COR-L47 (cell line): Measurements from ENCODE around the gene SLC29A1.

ENCODE experiments used
- DNase-seq: peaks from one replicate; lab custom pipeline; 2025; lab: John Stamatoyannopoulos, UW

The SLC29A1 gene

DNA sequence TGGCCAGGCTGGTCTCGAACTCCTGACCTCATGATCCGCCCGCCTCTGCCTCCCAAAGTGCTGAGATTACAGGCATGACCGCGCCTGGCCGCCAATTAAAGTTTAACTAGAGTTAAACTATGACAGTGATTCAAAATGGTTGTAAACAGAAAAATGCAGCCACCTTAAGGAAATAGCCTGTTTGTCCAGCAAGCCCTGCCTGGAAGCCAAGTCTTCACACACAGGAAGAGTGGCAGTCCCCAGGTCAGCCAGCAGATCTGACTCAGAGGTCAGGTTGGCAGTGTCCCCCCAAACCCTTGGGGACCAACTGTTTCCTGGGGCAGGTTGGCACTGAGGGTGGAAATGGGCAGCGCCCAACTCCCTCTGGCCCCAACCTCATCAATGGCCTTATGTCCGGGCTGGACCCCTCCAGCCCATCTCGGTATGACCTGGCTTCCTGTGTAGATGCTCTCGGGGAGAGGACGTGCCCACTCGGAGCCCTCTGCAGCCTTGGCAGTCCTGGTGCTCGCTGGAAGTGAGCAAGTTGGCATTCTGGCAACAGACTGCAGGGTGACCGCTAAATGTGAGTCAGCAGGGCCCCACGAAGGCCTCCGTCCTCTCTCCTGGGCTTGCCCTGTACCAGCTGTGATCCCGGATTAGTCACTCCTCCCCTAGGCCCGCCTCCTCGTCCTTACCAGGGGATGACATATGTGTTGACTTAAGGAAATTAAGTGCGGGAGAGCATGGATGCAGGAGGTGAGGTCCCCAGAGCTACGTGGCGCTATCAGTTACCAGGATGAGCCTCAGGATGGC, 13.8 kb downstream of the SLC29A1 start:
- DNase-seq, result peak; percentile 69

DNA sequence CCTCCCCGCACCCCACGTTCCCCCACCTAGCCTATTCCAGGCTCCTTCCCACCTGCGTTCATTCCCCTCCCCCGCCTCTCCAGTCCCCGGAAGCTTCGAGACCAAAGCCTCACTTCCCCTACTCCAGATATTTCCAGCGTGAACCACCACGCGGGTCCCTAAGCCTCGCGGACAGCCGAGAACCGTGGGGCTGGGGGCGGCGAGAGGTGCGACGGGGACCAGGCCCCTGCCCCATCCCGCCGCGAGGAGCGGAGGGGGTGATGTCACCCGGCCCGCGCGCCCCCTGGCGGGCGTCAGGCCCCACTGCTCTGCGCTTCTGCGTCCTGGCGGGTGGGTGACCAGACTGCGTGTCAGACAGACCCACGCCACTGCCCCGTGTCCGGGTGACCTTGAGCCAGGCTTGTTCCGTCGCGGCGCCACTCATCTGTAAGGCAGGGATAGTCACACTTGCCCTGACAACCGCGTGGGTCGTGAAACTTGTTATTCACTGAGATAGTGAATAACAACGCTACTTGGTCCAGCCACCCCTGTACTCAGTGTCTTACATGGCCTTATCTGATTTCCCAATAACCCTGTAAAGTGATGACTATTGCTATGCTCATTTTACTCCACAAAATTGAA, 14.5 kb downstream of the SLC29A1 start:
- DNase-seq, result peak; percentile 56

DNA sequence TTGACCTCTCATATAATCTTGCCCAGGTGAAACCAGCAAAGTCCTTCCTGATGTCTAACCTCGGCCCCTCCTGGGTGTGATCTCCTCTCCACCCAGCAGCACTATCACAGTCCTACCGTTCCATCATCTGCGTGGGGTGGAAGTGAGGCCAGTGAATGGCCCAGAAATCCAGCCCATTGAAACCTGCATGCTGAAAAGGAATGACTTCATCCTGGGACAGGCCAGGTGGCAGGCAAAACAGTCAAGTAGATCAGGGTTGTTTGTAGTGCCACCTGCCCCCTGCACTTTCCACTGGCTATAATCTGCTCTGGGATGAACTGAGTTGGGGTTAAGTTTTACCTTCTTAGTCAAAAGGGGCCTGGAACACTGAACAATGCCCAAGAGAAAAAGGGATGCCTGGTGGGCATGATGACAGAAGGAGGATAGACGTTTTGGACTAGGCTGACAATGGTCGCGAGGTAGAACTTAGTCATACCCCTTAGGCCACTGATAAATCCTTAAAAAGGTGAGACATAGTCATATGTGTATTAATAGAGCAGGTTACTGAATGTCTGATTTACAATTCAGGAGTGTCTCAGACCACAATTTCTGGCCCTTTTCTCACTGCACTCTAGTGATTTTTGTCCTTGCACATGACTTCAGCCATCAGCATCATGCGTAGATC, 15.4 kb downstream of the SLC29A1 start:
- no peak for DNase-seq

DNA sequence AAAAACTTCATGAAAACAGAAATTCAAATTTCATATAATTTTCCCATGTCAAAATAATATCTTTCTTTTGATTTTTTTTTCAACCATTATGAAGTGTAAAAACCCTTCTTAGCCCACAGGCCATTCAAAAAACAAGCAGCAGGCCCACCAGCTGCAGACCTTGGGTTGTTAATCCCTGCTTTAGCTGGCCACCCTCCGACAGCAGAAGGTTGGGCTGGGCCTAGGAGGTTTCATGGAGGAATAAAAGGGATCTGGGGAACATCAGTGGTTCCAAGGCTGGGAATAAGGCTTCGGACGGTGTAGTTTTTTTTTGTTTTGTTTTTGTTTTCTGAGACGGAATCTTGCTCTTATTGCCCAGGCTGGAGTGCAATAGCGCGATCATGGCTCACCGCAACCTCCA, 19.9 kb downstream of the SLC29A1 start:
- DNase-seq, result no peak

DNA sequence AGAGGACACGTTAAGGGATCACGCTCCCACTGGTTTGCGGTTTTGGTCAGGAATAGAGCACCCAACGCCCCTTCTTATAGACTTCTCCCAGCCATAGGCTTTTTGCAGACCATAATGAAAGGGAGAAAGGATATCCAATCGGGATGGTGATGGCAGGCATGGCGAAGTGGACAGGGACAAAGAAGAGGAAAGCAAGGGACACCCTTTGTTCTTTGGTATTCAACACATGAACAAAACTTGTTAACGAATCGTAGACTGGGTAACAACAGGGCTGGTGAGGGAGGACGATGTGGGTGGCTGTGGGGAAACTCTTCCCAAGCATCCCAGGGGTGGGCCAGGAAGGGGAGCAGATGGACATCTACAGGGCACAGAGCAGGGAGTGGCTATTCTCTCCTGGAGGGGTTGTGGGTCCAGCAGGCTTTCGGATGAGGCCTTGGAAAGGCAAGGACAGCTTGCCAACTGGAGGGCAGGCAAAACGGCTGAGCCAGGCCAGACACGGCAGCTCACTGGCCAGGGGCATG, 22.1 kb downstream of the SLC29A1 start:
- DNase-seq, result no peak

DNA sequence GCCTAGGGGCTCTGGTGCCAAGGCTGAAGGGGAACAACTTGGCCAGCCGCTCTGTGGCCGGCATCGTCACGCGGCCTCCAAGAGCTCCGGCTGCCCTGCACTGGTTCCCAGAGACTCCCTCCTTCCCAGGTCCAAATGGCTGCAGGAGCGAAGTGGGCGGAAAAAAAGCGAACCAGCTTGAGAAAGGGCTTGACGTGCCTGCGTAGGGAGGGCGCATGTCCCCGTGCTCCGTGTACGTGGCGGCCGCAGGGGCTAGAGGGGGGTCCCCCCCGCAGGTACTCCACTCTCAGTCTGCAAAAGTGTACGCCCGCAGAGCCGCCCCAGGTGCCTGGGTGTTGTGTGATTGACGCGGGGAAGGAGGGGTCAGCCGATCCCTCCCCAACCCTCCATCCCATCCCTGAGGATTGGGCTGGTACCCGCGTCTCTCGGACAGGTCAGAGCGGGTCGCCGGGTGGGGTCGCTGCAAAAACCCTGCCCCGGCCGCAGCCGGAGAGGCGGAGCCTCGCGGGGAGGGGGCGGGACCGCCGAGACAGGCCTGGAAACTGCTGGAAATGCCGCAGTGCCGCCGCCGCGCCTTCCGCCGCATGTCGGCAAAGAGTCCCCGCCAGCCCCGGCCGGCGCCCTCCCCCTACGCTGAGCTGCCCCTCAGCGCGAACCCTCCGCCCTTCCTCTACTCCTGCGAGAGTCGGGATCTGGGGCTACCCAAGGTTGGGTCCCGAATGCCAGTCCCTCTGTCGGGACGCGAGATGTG, 22.7 kb downstream of the SLC29A1 start:
- DNase-seq, result peak; percentile 56

DNA sequence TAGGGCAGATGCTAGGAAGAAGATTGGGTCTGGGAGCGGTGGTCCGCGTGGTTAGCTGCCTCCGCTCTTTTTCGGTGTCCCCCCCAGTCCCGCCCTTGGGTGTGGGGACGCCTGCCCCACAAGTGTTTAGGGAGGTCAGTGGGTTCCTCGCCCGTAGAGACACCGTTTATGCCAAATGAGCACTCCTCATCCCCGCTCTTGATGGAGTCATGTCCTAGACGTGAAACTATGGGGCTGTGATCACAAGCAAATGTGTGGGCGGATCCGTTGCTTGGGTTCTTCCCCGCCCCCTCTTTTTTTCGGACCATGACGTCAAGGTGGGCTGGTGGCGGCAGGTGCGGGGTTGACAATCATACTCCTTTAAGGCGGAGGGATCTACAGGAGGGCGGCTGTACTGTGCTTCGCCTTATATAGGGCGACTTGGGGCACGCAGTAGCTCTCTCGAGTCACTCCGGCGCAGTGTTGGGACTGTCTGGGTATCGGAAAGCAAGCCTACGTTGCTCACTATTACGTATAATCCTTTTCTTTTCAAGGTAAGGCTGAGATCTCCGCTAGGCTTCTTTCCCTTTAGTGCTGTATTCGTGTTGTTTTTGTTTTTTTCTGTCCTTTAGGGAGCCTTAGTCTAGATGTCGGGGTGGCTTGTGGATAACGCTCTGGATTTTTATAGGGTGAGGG, 23.4 kb downstream of the SLC29A1 start, which contains the start of gene HSP90AB1:
Gene HSP90AB1, plus strand, starts transcription at position 439 of the 675 bp plus-strand sequence. CDS start 1,529 bp downstream, outside the sequence.
- peak; percentile 97 for DNase-seq

DNA sequence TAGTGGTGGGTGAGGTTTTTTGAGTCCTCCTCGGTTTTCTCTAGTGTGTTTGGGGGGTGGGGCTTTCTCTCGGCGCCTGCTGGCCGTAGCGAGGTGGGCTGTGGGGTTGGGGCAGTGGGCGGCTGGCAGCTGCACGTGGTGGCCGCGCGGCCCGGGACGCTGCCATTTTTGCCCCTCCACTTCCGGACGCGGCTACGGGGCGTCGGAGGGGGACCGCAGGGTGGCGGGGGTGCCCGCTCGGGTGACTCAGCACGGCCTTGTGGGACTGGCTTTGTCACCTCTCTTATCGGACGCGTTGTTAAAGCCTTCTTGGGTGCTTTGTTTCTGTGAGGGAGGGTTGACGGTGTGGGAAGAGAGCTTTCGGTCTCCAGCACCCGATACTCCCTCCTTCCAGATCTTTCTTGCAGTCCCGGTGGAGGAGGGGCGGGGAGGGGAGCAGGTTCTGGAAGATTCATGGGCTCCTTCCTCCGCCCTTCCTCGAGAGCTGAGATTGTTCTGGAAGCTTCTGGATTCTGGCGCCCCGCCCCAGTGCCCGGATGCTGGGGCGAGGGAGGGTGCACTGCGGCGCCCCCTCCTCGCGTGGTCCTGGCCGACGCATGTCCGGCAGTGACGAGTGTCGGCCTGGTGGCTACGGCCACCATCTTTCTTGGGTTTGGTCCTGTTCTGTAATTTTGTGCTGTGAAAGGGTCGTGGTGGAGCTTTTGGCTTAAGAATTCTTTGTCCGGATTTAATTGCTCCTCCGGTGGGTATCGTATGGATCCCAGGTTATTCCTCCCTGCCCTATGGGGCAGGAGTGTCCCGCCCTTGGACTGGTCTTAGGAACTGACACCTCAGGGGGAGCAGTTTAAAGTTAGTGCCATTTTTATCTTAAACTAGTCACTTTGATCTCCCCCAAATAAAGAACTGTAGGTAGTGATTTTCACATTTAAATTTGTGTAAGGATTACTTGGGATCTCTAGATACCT, 24.2 kb downstream of the SLC29A1 start:
- peak; percentile 61 for DNase-seq

DNA sequence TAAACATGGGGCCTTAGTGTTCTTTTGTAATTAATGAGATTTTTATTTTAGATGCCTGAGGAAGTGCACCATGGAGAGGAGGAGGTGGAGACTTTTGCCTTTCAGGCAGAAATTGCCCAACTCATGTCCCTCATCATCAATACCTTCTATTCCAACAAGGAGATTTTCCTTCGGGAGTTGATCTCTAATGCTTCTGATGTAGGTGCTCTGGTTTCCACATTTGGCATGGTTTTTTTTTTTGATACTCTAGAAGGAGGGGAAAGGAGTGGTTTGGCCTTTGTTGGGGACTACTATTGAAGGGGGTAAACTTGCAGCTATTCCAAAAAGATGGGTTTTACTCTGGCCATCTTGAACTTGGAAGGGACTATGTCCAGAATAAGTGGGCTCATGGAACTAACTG, 25.2 kb downstream of the SLC29A1 start:
- no peak for DNase-seq

DNA sequence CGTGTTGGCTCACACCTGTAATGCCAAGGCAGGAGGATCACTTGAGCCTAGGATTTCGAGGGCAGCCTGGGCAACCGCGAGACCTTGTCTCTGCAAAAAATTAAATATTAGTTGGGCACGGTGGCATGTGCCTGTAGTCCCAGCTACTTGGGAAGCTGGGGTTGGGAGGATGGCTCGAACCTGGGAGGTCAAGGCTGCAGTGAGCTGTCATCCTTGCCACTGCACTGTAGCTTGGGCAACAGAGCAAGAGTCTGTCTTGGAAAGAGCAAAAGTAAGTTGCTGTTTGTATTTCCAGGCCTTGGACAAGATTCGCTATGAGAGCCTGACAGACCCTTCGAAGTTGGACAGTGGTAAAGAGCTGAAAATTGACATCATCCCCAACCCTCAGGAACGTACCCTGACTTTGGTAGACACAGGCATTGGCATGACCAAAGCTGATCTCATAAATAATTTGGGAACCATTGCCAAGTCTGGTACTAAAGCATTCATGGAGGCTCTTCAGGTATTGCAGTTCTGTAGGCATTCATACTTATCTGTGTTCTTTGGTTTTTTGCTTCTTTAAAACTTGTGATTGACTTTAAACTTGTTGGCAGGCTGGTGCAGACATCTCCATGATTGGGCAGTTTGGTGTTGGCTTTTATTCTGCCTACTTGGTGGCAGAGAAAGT, 25.8 kb downstream of the SLC29A1 start:
- no peak for DNase-seq

DNA sequence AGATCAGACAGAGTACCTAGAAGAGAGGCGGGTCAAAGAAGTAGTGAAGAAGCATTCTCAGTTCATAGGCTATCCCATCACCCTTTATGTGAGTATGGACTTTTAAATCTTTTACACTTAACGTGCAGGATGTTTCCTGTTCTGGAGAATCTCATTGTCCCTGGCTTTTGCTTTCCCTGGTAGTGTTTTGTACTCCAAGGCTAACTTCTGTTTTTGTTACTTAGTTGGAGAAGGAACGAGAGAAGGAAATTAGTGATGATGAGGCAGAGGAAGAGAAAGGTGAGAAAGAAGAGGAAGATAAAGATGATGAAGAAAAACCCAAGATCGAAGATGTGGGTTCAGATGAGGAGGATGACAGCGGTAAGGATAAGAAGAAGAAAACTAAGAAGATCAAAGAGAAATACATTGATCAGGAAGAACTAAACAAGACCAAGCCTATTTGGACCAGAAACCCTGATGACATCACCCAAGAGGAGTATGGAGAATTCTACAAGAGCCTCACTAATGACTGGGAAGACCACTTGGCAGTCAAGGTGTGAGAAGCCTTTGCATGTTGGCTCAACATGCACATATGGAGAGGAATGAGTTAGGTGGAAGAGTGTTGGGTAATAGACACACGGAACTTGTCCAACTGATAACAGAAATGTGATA, 26.8 kb downstream of the SLC29A1 start:
- DNase-seq, result no peak

DNA sequence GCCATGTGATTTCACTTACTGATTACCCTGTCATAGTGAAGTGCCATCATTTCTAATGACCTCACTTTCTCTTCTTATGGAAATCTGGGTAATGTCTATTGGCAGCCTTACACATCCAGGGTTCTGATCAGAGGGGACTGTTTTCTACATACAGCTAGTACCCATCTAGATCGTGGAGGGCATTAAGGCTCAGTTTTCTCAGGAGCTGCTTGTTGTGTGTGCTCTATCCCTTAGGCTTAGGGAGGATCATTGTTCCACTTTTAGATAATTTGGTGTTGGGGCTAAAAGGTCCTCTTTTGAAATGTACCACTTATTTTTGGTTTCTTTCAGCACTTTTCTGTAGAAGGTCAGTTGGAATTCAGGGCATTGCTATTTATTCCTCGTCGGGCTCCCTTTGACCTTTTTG, 27.3 kb downstream of the SLC29A1 start:
- no peak for DNase-seq

DNA sequence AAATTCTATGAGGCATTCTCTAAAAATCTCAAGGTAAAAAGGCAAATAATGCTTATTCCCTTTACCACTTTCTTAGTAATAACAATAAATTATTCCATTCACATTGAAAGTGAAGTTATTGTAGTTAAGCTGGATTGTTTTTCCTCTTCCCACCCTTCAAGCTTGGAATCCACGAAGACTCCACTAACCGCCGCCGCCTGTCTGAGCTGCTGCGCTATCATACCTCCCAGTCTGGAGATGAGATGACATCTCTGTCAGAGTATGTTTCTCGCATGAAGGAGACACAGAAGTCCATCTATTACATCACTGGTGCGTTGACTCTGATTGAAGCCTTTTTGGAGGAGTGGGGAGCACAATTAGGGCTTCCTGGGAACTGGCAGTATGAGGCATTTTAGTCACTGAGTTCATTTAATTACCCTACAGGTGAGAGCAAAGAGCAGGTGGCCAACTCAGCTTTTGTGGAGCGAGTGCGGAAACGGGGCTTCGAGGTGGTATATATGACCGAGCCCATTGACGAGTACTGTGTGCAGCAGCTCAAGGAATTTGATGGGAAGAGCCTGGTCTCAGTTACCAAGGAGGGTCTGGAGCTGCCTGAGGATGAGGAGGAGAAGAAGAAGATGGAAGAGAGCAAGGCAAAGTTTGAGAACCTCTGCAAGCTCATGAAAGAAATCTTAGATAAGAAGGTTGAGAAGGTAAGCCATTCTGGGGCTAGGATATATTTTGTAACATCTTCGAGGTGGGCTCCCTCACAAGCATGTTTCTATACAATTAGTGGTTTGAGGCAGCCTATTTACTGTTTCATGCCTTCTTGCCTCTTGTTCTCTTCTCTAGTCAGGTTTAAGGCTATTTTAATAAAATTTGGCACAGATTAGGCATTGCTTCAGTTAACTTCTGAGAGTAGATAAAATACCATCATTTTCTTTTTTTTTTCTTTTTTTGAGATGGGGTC, 28.5 kb downstream of the SLC29A1 start:
- DNase-seq, result no peak

DNA sequence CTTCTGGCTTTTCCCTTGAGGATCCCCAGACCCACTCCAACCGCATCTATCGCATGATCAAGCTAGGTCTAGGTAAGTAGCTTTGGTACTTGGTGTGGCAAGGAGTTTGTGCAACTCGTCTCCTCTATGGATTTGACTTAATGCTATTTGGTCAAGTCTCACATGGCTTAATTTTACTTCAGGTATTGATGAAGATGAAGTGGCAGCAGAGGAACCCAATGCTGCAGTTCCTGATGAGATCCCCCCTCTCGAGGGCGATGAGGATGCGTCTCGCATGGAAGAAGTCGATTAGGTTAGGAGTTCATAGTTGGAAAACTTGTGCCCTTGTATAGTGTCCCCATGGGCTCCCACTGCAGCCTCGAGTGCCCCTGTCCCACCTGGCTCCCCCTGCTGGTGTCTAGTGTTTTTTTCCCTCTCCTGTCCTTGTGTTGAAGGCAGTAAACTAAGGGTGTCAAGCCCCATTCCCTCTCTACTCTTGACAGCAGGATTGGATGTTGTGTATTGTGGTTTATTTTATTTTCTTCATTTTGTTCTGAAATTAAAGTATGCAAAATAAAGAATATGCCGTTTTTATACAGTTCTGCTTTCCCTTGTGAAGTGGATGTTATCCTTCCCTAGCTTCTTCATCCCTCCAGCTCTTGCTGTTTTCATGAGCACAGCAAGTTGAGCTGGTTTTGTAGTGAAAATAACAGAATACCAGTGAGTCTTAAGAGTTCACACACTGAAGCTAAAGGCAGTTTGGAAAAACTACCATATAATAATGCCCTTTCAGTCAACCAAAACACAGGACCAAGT, 30.1 kb downstream of the SLC29A1 start:
- DNase-seq, result peak; percentile 19

DNA sequence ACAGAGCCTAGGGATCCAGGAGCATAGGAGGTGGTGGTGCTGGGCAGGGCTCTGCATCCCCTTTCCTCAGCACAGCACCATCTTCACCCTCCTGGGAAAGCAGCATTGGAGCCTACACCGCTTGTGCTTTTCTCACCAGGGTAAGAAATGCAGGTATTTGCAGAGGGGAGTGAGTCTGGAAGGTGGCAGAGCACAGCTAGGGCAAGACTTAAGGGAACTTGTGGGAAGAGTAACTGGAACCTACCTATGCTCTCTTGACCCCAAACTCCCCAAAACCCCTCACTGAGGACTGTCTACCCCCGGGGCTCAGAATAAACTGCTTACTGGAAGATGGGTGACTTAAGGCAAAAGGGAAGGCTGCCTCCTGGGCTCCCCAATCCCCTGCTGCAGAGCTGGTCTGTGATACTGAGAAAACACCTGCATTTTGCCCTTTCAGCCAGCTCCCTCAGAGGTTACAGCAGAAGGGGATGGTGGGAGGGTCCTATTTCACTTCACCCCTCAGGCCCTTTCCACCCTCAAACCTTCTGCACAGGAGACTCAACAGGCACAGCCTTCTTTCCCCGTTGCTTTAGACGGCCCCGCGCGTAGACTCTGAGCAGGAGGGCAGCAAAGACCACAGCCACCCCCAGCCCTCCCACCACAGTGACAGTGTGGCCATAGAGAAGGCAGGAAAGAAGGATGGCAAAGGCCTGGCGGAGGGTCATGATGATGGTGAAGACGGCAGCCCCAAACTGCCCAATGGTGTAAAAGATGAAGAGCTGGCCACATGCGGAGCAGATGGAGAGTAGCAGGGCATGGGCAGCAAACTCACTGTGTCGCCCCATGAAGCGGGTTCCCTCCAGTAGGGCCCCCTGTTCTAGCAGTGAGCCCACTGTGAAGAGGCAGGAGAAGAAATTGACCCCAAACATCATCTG, 31.1 kb downstream of the SLC29A1 start:
- no peak for DNase-seq
